Measurements from ENCODE around the gene BPIFB4.
A peak's percentile ranks its signal among the peaks of the same experiment; 100 is the strongest.
"Not testable (repeated sequence)": the region's sequence is repeated elsewhere in the genome, so short reads cannot be mapped to it uniquely, and the experiment has no call there.

Gene BPIFB4

DNA sequence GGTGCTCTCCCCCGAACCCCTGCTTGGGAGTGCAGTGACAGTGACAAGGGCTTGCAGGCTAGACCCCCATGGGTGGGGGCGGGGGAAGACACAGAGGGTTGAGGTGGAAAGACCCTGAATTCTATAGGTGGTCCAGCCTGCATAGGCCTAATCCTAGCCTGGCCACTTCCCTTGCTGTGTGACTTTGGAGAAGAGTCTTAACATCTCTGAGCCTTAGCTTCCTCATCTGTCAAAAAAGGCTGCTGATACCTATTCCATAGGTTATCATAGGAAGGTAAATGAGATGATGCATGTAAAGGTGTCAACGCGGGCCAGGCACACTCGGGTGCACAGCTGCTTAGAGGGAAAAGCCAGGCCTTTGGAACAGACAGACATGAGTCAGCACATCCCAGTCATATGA is 15.8 kb downstream of the BPIFB4 start:
- POLR2A ChIA-PET (ENCODE audit: low non-redundant PET) = no interaction called here
- TF ChIP-seq, protein P1, sequence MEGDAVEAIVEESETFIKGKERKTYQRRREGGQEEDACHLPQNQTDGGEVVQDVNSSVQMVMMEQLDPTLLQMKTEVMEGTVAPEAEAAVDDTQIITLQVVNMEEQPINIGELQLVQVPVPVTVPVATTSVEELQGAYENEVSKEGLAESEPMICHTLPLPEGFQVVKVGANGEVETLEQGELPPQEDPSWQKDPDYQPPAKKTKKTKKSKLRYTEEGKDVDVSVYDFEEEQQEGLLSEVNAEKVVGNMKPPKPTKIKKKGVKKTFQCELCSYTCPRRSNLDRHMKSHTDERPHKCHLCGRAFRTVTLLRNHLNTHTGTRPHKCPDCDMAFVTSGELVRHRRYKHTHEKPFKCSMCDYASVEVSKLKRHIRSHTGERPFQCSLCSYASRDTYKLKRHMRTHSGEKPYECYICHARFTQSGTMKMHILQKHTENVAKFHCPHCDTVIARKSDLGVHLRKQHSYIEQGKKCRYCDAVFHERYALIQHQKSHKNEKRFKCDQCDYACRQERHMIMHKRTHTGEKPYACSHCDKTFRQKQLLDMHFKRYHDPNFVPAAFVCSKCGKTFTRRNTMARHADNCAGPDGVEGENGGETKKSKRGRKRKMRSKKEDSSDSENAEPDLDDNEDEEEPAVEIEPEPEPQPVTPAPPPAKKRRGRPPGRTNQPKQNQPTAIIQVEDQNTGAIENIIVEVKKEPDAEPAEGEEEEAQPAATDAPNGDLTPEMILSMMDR (conservative IDR thresholded peaks at IDR 0.05; ENCODE audit: low read depth) = no peak

DNA sequence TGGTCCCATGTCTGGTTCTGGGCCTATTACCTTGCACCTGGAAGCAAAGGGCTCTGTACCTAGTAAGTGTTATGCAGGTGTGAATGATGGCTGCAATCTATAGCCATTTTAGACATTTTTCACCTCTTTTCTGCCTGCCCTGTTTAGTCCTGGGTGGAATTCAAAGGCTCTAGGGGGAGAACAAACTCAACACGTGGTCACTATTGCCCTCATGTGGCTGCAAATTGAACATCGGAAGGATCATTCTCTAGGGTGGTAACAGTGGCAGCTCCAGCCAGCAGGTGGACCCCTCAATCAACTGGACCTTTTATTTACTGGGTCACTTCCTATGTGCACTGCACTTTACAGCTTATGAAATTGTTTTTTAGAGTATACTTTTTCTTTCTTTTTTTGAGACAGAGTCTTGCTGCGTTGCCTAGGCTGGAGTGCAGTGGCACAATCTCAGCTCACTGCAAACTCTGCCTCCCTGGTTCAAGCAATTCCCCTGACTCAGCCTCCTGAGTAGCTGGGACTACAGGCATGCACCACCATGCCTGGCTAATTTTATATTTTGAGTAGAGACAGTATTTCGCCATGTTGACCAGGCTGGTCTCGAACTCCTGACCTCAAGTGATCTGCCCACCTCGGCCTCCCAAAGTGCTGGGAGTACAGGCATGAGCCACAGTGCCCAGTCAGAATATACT is 16.6 kb downstream of the BPIFB4 start:
- POLR2A ChIA-PET (ENCODE audit: low non-redundant PET); H3K27ac ChIP-seq: not testable (repeated sequence)
- TF ChIP-seq, protein P1 (conservative IDR thresholded peaks at IDR 0.05; ENCODE audit: low read depth) = peak; percentile 83
- DNase-seq (ENCODE audit: low spot score) = peak; percentile 94
- CTCF ChIA-PET = interaction anchor here (0.5 to 1.7 kb wide), 30 partner anchors 8 to 361 kb away, joined by 3 to 13 read pairs (median 3); partner anchors contain the start of gene DNMT3B

More for the DNA sequence above, 15.8 kb downstream of the BPIFB4 start:
- DNase-seq (ENCODE audit: low spot score) = no peak
- CTCF ChIA-PET = interaction anchor here (0.6 to 0.7 kb wide), 3 partner anchors 11 to 251 kb away, joined by 3 to 4 read pairs (median 3); no protein-coding TSS in a partner anchor
- H3K27ac ChIP-seq = no peak overlapping the region

DNA sequence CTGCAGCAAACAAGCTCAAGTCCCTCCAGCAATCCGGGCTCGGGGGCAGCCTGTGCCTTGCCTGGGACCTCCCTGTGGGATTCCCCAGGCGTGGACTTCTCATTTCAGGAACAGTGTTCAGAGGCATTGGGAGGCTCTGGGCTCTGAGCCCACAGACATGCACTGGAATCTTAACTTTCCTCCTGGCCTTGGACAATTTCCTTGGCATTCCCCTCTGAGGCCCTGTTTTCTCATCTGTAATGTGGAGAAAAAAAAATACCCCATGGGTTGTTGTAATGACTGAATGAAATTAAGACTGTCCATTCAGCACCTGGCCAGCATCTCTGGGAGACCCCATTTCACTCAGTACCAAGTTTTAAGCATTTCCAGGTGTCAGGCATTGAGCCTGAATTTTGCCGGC is 17.6 kb downstream of the BPIFB4 start:
- ChIA-PET POLR2A (ENCODE audit: low non-redundant PET) (no interaction called here), CTCF (interaction anchor here (1.2 to 1.7 kb wide), 2 partner anchors 78 to 307 kb away, joined by 4 to 13 read pairs; no protein-coding TSS in a partner anchor)
- TF ChIP-seq, protein P1 (conservative IDR thresholded peaks at IDR 0.05; ENCODE audit: low read depth) = no peak
- no peak for DNase-seq (ENCODE audit: low spot score)
- no peak overlapping the region for H3K27ac ChIP-seq

DNA sequence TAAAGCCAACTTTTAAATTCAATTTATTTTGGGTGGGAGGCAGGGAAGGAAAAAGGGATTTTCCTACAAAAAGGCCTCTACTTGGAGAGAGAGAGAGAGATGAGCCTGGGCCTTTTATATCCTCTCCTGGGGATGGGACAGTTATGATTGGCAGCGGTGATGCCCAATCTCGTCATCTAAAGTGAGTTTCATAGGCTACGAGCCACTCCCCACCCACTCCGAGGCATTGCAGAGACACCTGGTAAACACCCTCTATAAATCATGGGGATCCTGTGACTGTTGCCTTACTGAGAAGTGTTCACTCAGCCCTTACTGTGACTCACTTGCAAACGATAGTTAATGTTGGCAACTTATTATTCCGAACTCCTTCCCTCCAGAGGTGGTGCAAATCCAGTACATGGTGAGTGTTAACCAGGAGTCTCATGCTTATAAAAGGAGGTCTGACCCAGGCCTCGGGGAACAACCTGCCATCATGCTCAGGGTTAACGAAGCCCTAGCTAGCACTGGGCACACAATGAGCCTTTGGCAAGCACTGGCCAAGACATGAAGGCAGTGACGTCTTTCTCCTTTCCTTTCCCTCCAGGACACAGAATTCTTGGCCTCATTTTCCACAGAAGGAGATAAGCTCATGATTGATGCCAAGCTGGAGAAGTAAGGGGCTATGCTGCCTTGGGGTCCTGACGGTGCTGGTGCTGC is 20.5 kb downstream of the BPIFB4 start:
- TF ChIP-seq, protein P1 (conservative IDR thresholded peaks at IDR 0.05; ENCODE audit: low read depth) = no peak
- ChIA-PET POLR2A (ENCODE audit: low non-redundant PET) (no interaction called here), CTCF (interaction anchor here (0.5 to 0.8 kb wide), 3 partner anchors 49 to 950 kb away, joined by 3 to 5 read pairs (median 3); no protein-coding TSS in a partner anchor)
- no peak overlapping the region for H3K27ac ChIP-seq
- DNase-seq (ENCODE audit: low spot score) = peak; percentile 64

DNA sequence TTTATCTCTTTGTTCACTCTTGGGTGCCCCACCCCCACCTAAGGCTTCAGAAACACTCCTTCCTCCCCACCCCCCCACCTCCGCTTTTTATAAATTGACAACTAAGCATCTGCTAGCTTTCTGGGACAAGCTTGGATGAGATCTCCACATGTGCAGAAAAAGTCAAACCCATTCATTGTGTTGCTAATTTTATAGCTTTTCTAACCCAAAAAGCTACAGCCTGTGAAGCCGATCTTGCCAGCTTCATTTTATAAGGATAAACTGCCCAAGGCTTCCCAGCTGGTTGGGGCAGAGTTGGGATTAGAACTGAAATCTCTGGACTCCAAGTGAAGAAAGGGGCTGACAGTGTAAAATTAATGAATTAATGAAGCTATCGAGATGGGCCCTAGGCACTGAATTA is 24.1 kb downstream of the BPIFB4 start:
- no peak for DNase-seq (ENCODE audit: low spot score)
- CTCF ChIA-PET = interaction anchor here (0.6 to 1.3 kb wide), 2 partner anchors 8 to 153 kb away, joined by 3 to 9 read pairs; no protein-coding TSS in a partner anchor
- POLR2A ChIA-PET (ENCODE audit: low non-redundant PET) = no interaction called here
- TF ChIP-seq, protein P1 (conservative IDR thresholded peaks at IDR 0.05; ENCODE audit: low read depth) = no peak
- H3K27ac ChIP-seq = no peak overlapping the region

DNA sequence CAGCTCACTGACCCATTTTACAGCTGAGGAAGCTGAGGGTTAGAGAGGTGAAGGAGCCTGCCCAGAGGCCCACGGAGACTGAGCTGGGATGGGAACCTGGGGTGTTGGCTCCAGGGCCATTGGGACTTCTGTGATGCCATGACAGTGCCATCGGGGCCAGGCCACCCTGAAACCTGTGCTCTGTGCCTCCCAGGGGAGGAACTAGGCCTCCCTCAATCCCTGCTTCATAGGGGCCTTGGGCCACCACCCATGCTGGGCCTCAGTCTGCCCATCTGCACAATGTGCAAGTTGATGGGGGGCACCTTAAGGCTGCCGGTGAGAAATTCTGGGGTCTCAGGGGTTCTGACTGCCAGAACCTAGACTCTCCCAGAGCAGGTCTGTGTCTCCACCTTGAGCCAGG is 24.9 kb downstream of the BPIFB4 start:
- H3K27ac ChIP-seq = no peak overlapping the region
- no peak for DNase-seq (ENCODE audit: low spot score)
- TF ChIP-seq, protein P1 (conservative IDR thresholded peaks at IDR 0.05; ENCODE audit: low read depth) = no peak
- POLR2A ChIA-PET (ENCODE audit: low non-redundant PET) = no interaction called here
- CTCF ChIA-PET = interaction anchor here (0.6 to 1.3 kb wide), 2 partner anchors 8 to 154 kb away, joined by 3 to 9 read pairs; no protein-coding TSS in a partner anchor

Measured in RWPE1 (cell line).